Cardiac fibroblast (primary cell): ENCODE results near the gene LYRM4.
A peak's percentile ranks its signal among the peaks of the same experiment; 100 is the strongest.

Experiments
- DNase-seq, 2 donors: peaks; one replicate each; pipeline versions ENCODE4 v3.0.0 to v3.0.0-alpha.2; 2010; ENCODE audit warnings: low read depth in 2 of 2
- H3K4me3 ChIP-seq, 2 donors: replicated peaks in 1 of 2; 1 replicate in 1 of 2; 2 replicates in 1 of 2; pipeline ENCODE4 v1.5.1; 2011; ENCODE audit warnings: low read depth in 2 of 2, low read length in 2 of 2, mild to moderate bottlenecking in 2 of 2, moderate library complexity in 1 of 2
- TF ChIP-seq, protein P1 (sequence below): IDR thresholded peaks from one replicate; pipeline ENCODE4 v1.5.1; 2011; ENCODE audit warnings: low read depth, mild to moderate bottlenecking, low read length, inconsistent platforms

The LYRM4 gene

GRCh38 chr6:5275497-5275896, 14.7 kb upstream of the LYRM4 start:
- TF ChIP-seq, protein P1, sequence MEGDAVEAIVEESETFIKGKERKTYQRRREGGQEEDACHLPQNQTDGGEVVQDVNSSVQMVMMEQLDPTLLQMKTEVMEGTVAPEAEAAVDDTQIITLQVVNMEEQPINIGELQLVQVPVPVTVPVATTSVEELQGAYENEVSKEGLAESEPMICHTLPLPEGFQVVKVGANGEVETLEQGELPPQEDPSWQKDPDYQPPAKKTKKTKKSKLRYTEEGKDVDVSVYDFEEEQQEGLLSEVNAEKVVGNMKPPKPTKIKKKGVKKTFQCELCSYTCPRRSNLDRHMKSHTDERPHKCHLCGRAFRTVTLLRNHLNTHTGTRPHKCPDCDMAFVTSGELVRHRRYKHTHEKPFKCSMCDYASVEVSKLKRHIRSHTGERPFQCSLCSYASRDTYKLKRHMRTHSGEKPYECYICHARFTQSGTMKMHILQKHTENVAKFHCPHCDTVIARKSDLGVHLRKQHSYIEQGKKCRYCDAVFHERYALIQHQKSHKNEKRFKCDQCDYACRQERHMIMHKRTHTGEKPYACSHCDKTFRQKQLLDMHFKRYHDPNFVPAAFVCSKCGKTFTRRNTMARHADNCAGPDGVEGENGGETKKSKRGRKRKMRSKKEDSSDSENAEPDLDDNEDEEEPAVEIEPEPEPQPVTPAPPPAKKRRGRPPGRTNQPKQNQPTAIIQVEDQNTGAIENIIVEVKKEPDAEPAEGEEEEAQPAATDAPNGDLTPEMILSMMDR, result no peak
- DNase-seq, result peak in 1 of 2 donors; percentile 24
- H3K4me3 ChIP-seq, result no peak overlapping the region

DNA sequence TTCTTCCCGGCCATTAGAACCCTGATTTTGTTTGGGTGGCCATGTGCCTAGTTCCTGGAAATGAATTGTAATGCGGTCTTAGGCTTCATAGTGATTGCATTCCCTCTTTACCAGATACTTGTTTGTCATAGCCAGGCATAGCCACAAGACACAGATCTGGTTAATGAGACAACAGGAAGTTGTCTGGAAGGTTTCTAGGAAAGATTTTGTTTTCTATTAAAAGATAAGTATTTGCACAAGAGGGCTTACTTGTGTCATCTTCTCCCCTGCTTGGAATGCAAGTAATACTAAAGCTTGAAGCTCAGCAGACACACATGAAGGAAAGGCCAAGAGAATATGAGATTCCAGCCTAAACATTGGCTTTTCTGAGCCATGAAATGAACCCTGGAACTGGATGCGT, 13.5 kb upstream of the LYRM4 start:
- TF ChIP-seq, protein P1, result no peak
- H3K4me3 ChIP-seq, result no peak overlapping the region
- no peak for DNase-seq

DNA sequence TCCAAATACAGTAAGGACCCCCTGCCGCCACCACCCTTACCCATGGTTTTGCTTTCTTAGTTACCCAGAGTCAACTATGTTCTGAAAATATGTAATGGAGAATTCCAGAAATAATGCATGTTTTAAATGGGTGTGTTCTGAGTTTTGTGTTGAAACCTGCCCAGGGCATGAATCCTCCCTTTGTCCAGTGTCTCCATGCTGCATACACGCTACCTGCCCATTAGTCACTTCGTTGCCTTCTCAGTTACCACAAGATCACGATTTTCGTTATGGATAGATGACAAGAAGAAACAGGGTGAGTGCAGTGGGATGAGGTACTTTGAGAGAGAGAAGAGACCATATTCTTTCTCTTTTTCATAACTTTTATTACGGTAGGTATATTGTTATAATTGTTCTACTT, 11.2 kb upstream of the LYRM4 start:
- DNase-seq, result no peak
- no peak overlapping the region for H3K4me3 ChIP-seq
- TF ChIP-seq, protein P1, result no peak

DNA sequence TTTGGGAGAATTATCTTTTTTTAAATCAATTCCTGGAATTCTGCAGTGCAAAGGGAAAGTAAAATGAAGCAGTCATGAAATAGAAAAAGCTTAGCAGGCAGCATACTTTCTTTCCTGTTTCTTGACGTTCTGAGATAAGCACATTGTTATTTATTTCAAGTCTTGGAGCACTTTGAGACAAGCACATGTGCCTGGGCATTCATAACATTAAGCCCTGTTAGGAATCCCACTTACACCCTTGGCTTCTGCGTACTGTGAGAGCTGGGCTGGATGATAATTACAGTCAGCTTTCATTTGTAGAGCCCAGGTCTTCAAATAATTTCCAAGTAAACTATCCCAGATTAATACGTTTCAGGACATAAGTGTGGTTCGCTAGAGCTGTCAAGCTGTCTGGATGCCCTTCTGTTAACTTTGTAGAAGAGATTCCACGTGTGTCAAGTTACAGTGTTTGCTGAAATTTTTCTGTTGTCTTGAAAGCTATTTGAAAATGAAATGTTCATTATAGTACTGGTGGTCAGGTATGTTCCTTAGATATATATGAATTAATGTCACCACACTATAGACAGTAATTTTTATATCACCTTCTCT, 9.4 kb upstream of the LYRM4 start:
- TF ChIP-seq, protein P1, result no peak
- peak in 1 of 2 donors; percentile 39 for DNase-seq
- H3K4me3 ChIP-seq, result no peak overlapping the region

DNA sequence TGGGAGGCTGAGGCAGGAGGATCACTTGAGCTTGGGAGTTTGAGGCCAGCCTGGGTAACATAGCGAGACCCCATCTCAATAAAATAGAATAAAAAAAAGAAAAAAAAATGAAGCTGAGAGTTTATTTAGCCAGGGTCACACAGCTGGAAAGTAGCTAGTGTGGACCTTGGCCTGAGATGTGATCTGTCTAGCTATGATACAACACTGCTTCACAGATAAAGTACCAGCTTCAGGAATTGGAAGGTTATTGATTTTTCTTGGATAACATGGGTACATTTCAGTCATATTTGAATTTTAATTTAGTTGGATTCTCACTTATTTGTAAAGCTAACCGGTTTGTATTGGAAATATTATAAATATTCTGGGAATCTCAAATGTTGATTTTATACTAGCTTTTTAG, 5.7 kb upstream of the LYRM4 start:
- no peak overlapping the region for H3K4me3 ChIP-seq
- no peak for DNase-seq
- TF ChIP-seq, protein P1, result no peak

DNA sequence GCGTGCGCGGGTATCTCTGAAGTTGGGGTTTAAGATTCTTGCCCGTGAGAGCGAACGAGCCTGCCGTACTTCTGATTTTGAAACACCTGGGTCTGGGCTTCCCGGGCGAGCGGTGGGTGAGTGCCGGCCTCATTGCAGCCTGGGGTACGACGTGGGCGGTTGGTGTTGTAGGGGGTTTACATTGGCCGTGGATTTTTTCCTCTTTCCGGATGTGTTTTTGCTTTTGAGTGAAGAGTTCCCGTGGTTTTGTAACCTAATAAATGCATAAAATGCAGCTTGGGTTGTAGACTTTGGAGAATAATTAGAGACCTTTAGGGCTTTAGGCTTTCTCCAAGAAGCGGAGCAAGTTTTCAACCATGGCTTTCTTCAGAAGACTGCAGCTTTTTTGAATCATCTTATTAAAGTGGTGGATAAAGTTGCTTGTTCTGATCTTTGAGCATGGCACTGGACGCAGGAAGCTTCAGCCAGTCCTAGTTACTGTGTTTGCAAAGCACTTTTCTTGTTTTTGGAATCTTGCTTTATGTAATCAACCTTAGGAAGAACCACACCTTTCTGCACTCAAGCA, 877 bp upstream of the LYRM4 start:
- no peak for DNase-seq
- TF ChIP-seq, protein P1, result no peak
- H3K4me3 ChIP-seq, result peak overlapping the region; percentile 74 to 92
